ENCODE data around the gene DNAJC30. TPM values are rescaled to one million over a fixed set of nuclear protein-coding genes. Genes with fewer than 3 reads are reported as not detected.

The DNAJC30 gene
- total RNA-seq, 6 experiments from 2014 or later = 5.4 to 8.8 (median 7.0) TPM

DNA sequence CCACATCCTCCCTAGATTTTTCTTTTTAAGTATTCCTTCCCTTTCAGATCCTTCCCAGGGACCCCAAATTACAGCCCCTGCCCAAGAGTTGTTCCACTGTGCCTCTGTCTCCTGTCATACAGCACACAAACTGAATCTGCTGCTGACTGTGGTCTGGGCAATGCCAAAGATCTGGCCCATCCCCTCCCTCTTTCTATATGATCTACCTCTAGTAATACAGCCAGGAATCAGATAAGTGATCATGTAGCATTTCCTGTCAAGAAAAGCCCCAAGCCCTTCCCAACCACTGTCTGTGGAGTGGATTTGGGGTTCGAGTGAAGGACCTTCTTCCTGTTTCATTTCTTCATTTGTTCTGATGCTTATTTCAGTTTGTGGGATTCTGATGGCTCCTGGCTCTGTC is 29.5 kb upstream of the DNAJC30 start:
- ATAC-seq = no peak
- H3K4me3 ChIP-seq = no peak overlapping the region

DNA sequence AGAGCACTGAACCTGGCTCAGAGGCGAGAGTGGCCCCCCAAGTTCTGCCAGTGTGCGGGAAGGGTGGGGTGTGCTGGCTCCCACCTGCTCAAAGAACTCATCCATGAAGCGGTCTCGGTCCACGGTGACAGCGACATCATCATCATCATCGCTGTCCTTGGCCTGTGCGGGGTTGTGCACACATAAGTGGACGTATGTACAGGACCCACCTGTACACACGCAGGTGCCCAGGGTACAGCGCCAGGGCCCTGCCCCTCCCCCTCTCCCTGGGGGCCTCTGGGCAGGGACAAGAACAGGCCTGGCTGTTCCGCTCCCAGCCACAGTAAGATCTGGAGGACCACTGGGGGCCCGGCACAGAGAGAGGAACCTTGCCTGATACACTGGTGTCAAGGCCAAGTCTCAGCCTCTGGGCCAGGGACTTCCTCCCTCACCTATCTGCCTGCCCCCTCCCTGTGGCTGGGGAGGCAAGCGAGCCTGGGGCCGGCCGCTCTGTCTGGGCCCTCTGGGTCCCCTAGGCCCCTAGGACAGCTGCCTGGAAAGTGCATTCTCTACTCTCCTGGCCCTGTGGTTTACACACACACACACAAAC is 25.8 kb upstream of the DNAJC30 start:
- TF ChIP-seq POLR2A (IDR thresholded peaks at IDR 0.05) = no peak
- TF ChIP-seq, protein P1, sequence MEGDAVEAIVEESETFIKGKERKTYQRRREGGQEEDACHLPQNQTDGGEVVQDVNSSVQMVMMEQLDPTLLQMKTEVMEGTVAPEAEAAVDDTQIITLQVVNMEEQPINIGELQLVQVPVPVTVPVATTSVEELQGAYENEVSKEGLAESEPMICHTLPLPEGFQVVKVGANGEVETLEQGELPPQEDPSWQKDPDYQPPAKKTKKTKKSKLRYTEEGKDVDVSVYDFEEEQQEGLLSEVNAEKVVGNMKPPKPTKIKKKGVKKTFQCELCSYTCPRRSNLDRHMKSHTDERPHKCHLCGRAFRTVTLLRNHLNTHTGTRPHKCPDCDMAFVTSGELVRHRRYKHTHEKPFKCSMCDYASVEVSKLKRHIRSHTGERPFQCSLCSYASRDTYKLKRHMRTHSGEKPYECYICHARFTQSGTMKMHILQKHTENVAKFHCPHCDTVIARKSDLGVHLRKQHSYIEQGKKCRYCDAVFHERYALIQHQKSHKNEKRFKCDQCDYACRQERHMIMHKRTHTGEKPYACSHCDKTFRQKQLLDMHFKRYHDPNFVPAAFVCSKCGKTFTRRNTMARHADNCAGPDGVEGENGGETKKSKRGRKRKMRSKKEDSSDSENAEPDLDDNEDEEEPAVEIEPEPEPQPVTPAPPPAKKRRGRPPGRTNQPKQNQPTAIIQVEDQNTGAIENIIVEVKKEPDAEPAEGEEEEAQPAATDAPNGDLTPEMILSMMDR (IDR thresholded peaks at IDR 0.05) = no peak
- no peak overlapping the region for H3K4me3 ChIP-seq
- H3K27ac ChIP-seq = no peak overlapping the region
- intact Hi-C loops (cut with DNase I) = no loop called here
- no CpG with 5 or more reads among the region's 16 CpGs for WGBS (ENCODE audit: insufficient coverage, low coverage, low lambda C conversion rate, missing lambda C conversion rate)
- ATAC-seq = no peak
- no peaks in the 10 kb centered on the region for H3K27me3 ChIP-seq
- no peaks in the 10 kb centered on the region for H3K4me1 ChIP-seq
- DNase-seq = no peak
- no peaks in the 10 kb centered on the region for H3K36me3 ChIP-seq
- H3K9me3 ChIP-seq = no peaks in the 10 kb centered on the region

More for the DNA sequence above, 29.5 kb upstream of the DNAJC30 start:
- Histone ChIP-seq H3K36me3 (no peaks in the 10 kb centered on the region), H3K27me3 (no peaks in the 10 kb centered on the region), H3K9me3 (no peaks in the 10 kb centered on the region), H3K27ac (no peak overlapping the region), H3K4me1 (no peaks in the 10 kb centered on the region)
- DNase-seq = no peak
- intact Hi-C loops (cut with DNase I) = no loop called here
- WGBS (ENCODE audit: insufficient coverage, low coverage, low lambda C conversion rate, missing lambda C conversion rate) = 40% methylated on average over 1 of the region's 1 CpG
- TF ChIP-seq POLR2A (IDR thresholded peaks at IDR 0.05) = no peak
- TF ChIP-seq, protein P1 (IDR thresholded peaks at IDR 0.05) = no peak

DNA sequence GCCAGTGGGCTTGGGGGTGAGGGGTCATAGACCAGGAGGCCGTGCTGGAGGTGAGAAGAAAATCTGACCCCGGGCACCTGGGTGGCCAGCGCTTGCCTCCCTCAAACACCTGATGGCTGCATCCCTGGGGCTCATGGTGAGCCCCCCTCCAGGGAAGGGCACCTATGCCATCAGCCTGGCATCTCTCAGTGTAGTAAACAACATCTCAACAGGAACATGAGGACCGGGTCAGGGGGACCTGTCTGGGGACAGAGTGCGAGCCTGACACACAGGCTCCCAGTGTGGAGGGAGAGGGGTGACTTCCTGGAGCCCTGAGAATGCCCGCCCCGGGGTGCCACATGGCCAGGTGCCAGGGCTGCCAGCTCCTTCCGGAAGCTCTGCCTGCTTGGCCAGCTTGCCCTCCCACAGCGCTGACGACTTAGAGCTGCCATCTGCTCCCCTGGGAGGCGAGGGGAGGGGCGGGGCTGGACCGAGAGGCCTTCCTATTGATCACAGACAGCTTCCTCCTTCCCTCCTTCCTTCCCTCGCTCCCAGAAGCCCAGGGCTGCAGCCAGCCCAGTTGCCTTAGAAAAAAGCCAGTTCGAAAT is 23.9 kb upstream of the DNAJC30 start:
- ATAC-seq (peak in 1 of 4 donors; percentile 6), DNase-seq (peak in 1 of 3 donors; percentile 52)
- Histone ChIP-seq H3K9me3 (no peaks in the 10 kb centered on the region), H3K4me3 (no peak overlapping the region), H3K4me1 (no peaks in the 10 kb centered on the region), H3K27me3 (no peaks in the 10 kb centered on the region), H3K36me3 (no peaks in the 10 kb centered on the region), H3K27ac (no peak overlapping the region)
- intact Hi-C loops (cut with DNase I) = no loop called here
- WGBS (ENCODE audit: insufficient coverage, low coverage, low lambda C conversion rate, missing lambda C conversion rate) = 57% methylated on average over 6 of the region's 15 CpGs
- TF ChIP-seq, protein P1 (IDR thresholded peaks at IDR 0.05) = no peak
- no peak for TF ChIP-seq POLR2A (IDR thresholded peaks at IDR 0.05)

DNA sequence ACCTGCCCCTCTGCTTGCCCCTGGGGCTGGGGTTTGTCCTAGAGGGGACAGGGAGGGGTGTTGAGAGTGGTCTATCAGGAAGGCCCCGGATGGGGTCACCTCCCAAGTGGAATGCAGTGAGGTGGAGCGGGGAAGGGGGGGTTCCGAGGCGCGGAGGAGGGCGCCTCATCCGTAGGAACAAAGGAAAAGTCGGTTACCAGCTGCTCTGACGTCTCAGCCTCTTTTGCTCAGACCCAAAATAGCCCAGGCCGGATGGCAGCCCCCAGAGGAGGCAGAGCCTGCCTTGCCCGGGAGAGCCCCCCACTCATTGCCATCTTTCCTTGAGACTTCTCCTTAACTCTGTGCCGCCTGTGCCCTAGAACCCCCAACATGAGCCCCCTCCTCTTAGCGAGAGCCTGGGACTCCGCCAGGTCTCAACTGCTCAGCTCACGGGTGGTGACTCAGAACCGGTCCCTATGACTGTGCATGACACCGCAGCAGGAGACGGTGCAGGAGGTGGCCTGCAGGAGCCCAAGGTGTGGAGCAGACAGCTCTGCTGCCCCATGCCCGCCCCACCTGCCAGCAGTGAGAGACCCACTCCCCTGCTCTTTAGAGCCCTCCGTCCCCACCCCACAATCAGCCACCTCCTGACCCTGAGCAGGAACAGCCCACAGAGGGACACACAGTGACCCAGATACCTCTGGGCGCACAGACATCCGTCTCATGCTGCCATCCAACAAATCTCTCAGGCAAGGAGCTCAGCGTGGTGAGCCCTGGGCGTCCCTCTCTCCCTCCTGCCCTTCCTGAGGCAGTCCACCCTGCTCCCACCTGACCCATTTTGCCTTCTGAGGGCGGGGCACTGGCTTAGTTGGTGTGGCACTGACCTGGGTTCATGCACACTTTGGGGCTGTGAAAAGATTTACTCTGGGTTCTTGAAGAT is 23.1 kb upstream of the DNAJC30 start:
- DNase-seq = peak in 1 of 3 donors; percentile 44
- H3K4me3 ChIP-seq = no peak overlapping the region
- H3K9me3 ChIP-seq = no peaks in the 10 kb centered on the region
- ATAC-seq = no peak
- WGBS (ENCODE audit: insufficient coverage, low coverage, low lambda C conversion rate, missing lambda C conversion rate) = 68% methylated on average over 3 of the region's 25 CpGs
- H3K4me1 ChIP-seq = no peaks in the 10 kb centered on the region
- H3K36me3 ChIP-seq = no peaks in the 10 kb centered on the region
- TF ChIP-seq, protein P1 (IDR thresholded peaks at IDR 0.05) = no peak
- no peak for TF ChIP-seq POLR2A (IDR thresholded peaks at IDR 0.05)
- intact Hi-C loops (cut with DNase I) = no loop called here
- no peak overlapping the region for H3K27ac ChIP-seq
- H3K27me3 ChIP-seq = no peaks in the 10 kb centered on the region
